Neuronal stem cell (in vitro differentiated cells): ENCODE data around the gene SETX.
"Not testable (repeated sequence)": the region's sequence is repeated elsewhere in the genome, so short reads cannot be mapped to it uniquely, and the experiment has no call there.

ENCODE experiments used
- DNase-seq: peaks from one replicate; pipeline ENCODE4 v3.0.0-alpha.2; 2013; ENCODE audit warnings: low spot score
- H2AFZ ChIP-seq: one replicate; pipeline ENCODE4 v1.6.1; 2013; ENCODE audit warnings: mild to moderate bottlenecking, low read length, inconsistent platforms
- H2AK5ac ChIP-seq: 2 replicates; pipeline ENCODE4 v1.6.1; 2013; ENCODE audit warnings: low read depth, mild to moderate bottlenecking, inconsistent platforms, low read length, moderate library complexity, mixed read lengths
- H2BK120ac ChIP-seq: 2 replicates; pipeline ENCODE4 v1.6.1; 2013; ENCODE audit warnings: low read depth, mild to moderate bottlenecking, inconsistent platforms, low read length, moderate library complexity, mixed read lengths
- H2BK12ac ChIP-seq: one replicate; pipeline ENCODE4 v1.6.1; 2013; ENCODE audit warnings: low read length, inconsistent platforms
- H2BK15ac ChIP-seq: 2 replicates; pipeline ENCODE4 v1.6.1; 2013; ENCODE audit warnings: mild to moderate bottlenecking, low read length, inconsistent platforms, mixed read lengths
- H2BK5ac ChIP-seq: one replicate; pipeline ENCODE4 v1.6.1; 2013; ENCODE audit warnings: inconsistent platforms, mild to moderate bottlenecking, low read length, moderate library complexity
- H3K14ac ChIP-seq: one replicate; pipeline ENCODE4 v1.6.1; 2013; ENCODE audit warnings: low read length, inconsistent platforms
- H3K18ac ChIP-seq: 2 replicates; pipeline ENCODE4 v1.6.1; 2013; ENCODE audit warnings: low read length, inconsistent platforms
- H3K23ac ChIP-seq: 2 replicates; pipeline ENCODE4 v1.6.1; 2013; ENCODE audit warnings: low read depth, mild to moderate bottlenecking, mixed read lengths, low read length, inconsistent platforms; ENCODE audit not compliant: poor library complexity
- H3K27ac ChIP-seq: replicated peaks from 3 replicates; pipeline ENCODE4 v1.5.1; 2013; ENCODE audit warnings: low read length, inconsistent platforms
- H3K27me3 ChIP-seq, 3 experiments: 2 replicates each; pipeline ENCODE4 v1.6.1; 2013; ENCODE audit warnings: low read length in 3 of 3, mild to moderate bottlenecking in 2 of 3, inconsistent platforms in 1 of 3, low read depth in 1 of 3, mixed read lengths in 1 of 3, moderate library complexity in 1 of 3; ENCODE audit not compliant: control insufficient read depth in 3 of 3, insufficient read depth in 3 of 3
- H3K36me3 ChIP-seq, 2 donors: replicated peaks in 1 of 2; 2 replicates each; pipeline ENCODE4 v1.6.1; 2013; ENCODE audit warnings: low read length in 2 of 2; ENCODE audit not compliant: control insufficient read depth in 2 of 2, insufficient read depth in 2 of 2
- H3K4ac ChIP-seq: 2 replicates; pipeline ENCODE4 v1.6.1; 2013; ENCODE audit warnings: inconsistent platforms, mild to moderate bottlenecking, low read length, moderate library complexity
- H3K4me1 ChIP-seq, 2 donors: 1 replicate in 1 of 2; 2 replicates in 1 of 2; pipeline ENCODE4 v1.6.1; 2013; ENCODE audit warnings: low read length in 2 of 2, low read depth in 1 of 2; ENCODE audit not compliant: control insufficient read depth in 2 of 2, insufficient read depth in 1 of 2
- H3K4me2 ChIP-seq: one replicate; pipeline ENCODE4 v1.6.1; 2013; ENCODE audit warnings: mild to moderate bottlenecking, low read length, inconsistent platforms; ENCODE audit not compliant: insufficient read depth, poor library complexity, severe bottlenecking
- H3K4me3 ChIP-seq, 2 donors: 2 replicates each; pipeline ENCODE4 v1.5.1; 2013; ENCODE audit warnings: low read length in 2 of 2, mild to moderate bottlenecking in 2 of 2, inconsistent platforms in 1 of 2, moderate library complexity in 1 of 2
- H3K79me1 ChIP-seq: one replicate; pipeline ENCODE4 v1.6.1; 2013; ENCODE audit warnings: low read depth, mild to moderate bottlenecking, inconsistent platforms, low read length, moderate library complexity
- H3K9ac ChIP-seq: one replicate; pipeline ENCODE4 v1.6.1; 2013; ENCODE audit warnings: mild to moderate bottlenecking, low read depth, low read length, inconsistent platforms; ENCODE audit not compliant: poor library complexity
- H3K9me3 ChIP-seq, 2 donors: replicated peaks in 1 of 2; 2 replicates each; pipeline versions ENCODE3 to v1.6.1; 2013; ENCODE audit warnings: low read length in 2 of 2, mild to moderate bottlenecking in 2 of 2, inconsistent platforms in 1 of 2, low read depth in 1 of 2, mixed read lengths in 1 of 2, moderate library complexity in 1 of 2; ENCODE audit not compliant: control insufficient read depth in 2 of 2, insufficient read depth in 1 of 2
- H4K8ac ChIP-seq: one replicate; pipeline ENCODE4 v1.6.1; 2013; ENCODE audit warnings: low read depth, mild to moderate bottlenecking, inconsistent platforms, low read length, moderate library complexity
- H4K91ac ChIP-seq: one replicate; pipeline ENCODE4 v1.6.1; 2013; ENCODE audit warnings: low read length, low read depth, mild to moderate bottlenecking, inconsistent platforms; ENCODE audit not compliant: poor library complexity
- WGBS, 2 donors: extraction: QIAGEN DNeasy Blood & Tissue Kit; methylation state at CpG; one replicate each; pipeline ENCODE4 v1.1.7; 2013; ENCODE audit warnings: missing lambda C conversion rate in 2 of 2, mixed read lengths in 1 of 2; ENCODE audit not compliant: insufficient read length in 2 of 2, insufficient replicate concordance in 1 of 2; ENCODE audit errors: extremely low coverage in 2 of 2; 5-methylcytosine and 5-hydroxymethylcytosine counted together

SETX gene

GRCh38 chr9:132377769-132378168 is 23.0 kb upstream of the SETX start:
- DNase-seq, H2BK12ac ChIP-seq, H2BK5ac ChIP-seq, H2AFZ ChIP-seq, H3K4ac ChIP-seq, H3K4me2 ChIP-seq, H3K27me3 ChIP-seq, H3K27ac ChIP-seq, H2BK15ac ChIP-seq, H4K91ac ChIP-seq, H2AK5ac ChIP-seq, H3K14ac ChIP-seq, H3K4me1 ChIP-seq, H2BK120ac ChIP-seq, H3K79me1 ChIP-seq, H3K18ac ChIP-seq: not testable (repeated sequence)
- Histone ChIP-seq H3K23ac (peak overlapping the region; percentile 80), H3K4me3 (peak overlapping the region in 1 of 2 donors; percentile 73), H4K8ac (peak overlapping the region; percentile 99), H3K9me3 (peaks cover 6 to 12% of the 10 kb centered on the region in 2 donors), H3K36me3 (peaks cover 42 to 82% of the 10 kb centered on the region in 2 donors), H3K9ac (peak overlapping the region; percentile 70)
- no CpG with 5 or more reads among the region's 2 CpGs for WGBS, 2 donors

- Histone ChIP-seq H3K36me3 (peaks cover 16 to 34% of the 10 kb centered on the region in 2 donors), H3K9me3 (peaks cover 0 to 3% of the 10 kb centered on the region in 2 donors), H3K4me2 (no peak overlapping the region), H3K9ac (no peak overlapping the region), H3K4me1 (no peaks in the 10 kb centered on the region), H2AK5ac (no peak overlapping the region), H2AFZ (peak overlapping the region; percentile 38), H4K91ac (no peak overlapping the region), H3K4ac (no peak overlapping the region), H4K8ac (no peak overlapping the region), H3K18ac (no peak overlapping the region), H3K23ac (no peak overlapping the region), H2BK15ac (no peak overlapping the region), H3K14ac (no peak overlapping the region), H3K4me3 (no peak overlapping the region), H2BK5ac (no peak overlapping the region), H2BK120ac (no peak overlapping the region), H3K27ac (no peak overlapping the region), H3K27me3 (no peaks in the 10 kb centered on the region), H3K79me1 (no peaks in the 10 kb centered on the region), H2BK12ac (no peak overlapping the region)
- WGBS, 2 donors: no CpG with 5 or more reads among the region's 14 CpGs
- DNase-seq: no peak
Measured at GRCh38 chr9:132372177-132373095, 17.6 kb upstream of the SETX start.

DNA sequence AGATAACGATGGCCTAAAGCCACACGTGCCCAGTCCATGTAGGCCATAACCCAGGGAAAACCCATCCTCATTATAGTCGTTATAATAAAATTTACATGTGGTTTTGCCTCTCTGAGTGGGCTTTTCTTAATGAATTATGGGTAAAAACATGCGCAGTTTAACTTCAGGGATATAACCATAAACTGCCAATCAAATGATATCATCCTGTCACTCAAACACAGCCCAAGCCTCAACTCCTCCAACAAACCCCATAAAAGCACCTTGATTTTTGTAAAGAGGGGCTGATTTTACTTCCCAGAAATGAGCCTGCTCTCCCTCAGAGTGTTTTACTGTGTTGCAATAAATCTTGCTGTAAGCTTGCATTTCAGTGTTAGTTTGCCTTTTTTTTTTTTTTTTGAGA is 15.8 kb upstream of the SETX start:
- no peak overlapping the region for H3K9ac ChIP-seq

DNA sequence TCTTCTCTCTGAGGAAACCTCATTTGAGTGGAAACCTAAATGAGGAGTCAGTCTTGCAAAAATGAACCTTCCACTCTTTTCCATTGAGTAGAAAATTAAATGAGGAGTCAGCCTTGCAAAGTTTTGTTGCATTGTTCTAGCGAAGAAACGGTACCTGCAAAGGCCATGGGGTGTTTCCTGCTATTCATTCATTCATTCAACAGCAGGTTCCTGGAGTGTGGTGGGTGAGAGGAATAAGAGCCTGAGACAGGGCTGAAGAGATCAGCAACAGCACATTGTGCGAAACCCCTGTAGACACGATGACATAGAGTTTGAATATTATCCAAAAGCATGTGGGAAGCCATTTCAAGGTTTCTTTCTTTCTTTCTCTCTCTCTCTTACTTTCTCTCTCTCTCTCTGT is 14.6 kb upstream of the SETX start:
- Histone ChIP-seq H3K9ac (no peak overlapping the region), H3K36me3 (peaks cover 0 to 4% of the 10 kb centered on the region in 2 donors), H2BK15ac (no peak overlapping the region), H3K9me3 (no peaks in the 10 kb centered on the region), H3K4me3 (no peak overlapping the region), H3K27me3 (no peaks in the 10 kb centered on the region), H3K18ac (no peak overlapping the region), H3K79me1 (no peaks in the 10 kb centered on the region), H3K23ac (no peak overlapping the region), H2AFZ (no peak overlapping the region), H3K4ac (no peak overlapping the region), H3K4me1 (no peaks in the 10 kb centered on the region), H4K91ac (no peak overlapping the region), H2AK5ac (no peak overlapping the region), H2BK12ac (no peak overlapping the region), H3K4me2 (no peak overlapping the region), H2BK120ac (no peak overlapping the region), H2BK5ac (no peak overlapping the region), H3K14ac (no peak overlapping the region), H4K8ac (no peak overlapping the region), H3K27ac (no peak overlapping the region)
- DNase-seq: no peak
- no CpG with 5 or more reads among the region's 4 CpGs for WGBS, 2 donors

More for the DNA sequence above, 15.8 kb upstream of the SETX start:
- H4K8ac ChIP-seq: no peak overlapping the region
- H3K4me1 ChIP-seq: no peaks in the 10 kb centered on the region
- no peak overlapping the region for H2BK12ac ChIP-seq
- H3K4me2 ChIP-seq: no peak overlapping the region
- no peak overlapping the region for H3K14ac ChIP-seq
- H3K9me3 ChIP-seq: no peaks in the 10 kb centered on the region
- no peak overlapping the region for H3K27ac ChIP-seq
- no peak overlapping the region for H4K91ac ChIP-seq
- H3K4ac ChIP-seq: no peak overlapping the region
- H3K36me3 ChIP-seq: peaks cover 0 to 15% of the 10 kb centered on the region in 2 donors
- H2AK5ac ChIP-seq: no peak overlapping the region
- H3K79me1 ChIP-seq: no peaks in the 10 kb centered on the region
- no peak overlapping the region for H2BK15ac ChIP-seq
- H3K23ac ChIP-seq: no peak overlapping the region
- H2AFZ ChIP-seq: no peak overlapping the region
- H3K18ac ChIP-seq: no peak overlapping the region
- no peaks in the 10 kb centered on the region for H3K27me3 ChIP-seq
- no CpG with 5 or more reads among the region's 4 CpGs for WGBS, 2 donors
- H2BK5ac ChIP-seq: no peak overlapping the region
- no peak overlapping the region for H2BK120ac ChIP-seq
- H3K4me3 ChIP-seq: peak overlapping the region in 1 of 2 donors; percentile 12
- DNase-seq: no peak
